ENCODE data around the gene SGCD.
"Not testable (repeated sequence)": the region's sequence is repeated elsewhere in the genome, so short reads cannot be mapped to it uniquely, and the experiment has no call there.

SGCD gene

DNA sequence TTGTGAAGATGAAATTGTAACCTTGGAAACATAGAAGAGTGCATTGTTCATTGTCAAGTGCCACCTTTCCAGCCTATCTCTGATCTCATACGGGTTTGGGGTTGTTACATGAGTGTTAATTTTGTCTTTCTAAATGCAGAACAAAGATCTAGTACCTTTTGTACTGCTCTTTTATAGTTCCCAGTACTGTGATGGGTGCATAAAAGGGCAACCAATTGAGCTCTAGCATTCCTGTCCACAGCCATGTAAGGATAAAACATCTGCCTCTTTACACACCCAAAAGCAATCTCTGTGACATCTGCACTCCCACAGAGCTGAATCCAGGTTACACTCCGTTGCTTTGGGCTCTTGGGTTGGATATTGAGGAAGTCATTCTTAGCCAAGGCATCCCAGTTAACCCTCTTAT, 255.2 kb downstream of the SGCD start:
- ATAC-seq = no peak
- DNase-seq = no peak

GRCh38 chr5:156584871-156585270, 257.9 kb downstream of the SGCD start:
- ATAC-seq = no peak
- no peak for DNase-seq

- ATAC-seq = no peak
- no peak for DNase-seq
These were observed 259.0 kb downstream of the SGCD start for GRCh38 chr5:156585999-156586398.

- DNase-seq = no peak
- ATAC-seq = no peak
These were observed 260.0 kb downstream of the SGCD start for GRCh38 chr5:156587012-156587411.

- DNase-seq (no peak), ATAC-seq (no peak)
These were observed 261.3 kb downstream of the SGCD start for GRCh38 chr5:156588306-156588705.

DNA sequence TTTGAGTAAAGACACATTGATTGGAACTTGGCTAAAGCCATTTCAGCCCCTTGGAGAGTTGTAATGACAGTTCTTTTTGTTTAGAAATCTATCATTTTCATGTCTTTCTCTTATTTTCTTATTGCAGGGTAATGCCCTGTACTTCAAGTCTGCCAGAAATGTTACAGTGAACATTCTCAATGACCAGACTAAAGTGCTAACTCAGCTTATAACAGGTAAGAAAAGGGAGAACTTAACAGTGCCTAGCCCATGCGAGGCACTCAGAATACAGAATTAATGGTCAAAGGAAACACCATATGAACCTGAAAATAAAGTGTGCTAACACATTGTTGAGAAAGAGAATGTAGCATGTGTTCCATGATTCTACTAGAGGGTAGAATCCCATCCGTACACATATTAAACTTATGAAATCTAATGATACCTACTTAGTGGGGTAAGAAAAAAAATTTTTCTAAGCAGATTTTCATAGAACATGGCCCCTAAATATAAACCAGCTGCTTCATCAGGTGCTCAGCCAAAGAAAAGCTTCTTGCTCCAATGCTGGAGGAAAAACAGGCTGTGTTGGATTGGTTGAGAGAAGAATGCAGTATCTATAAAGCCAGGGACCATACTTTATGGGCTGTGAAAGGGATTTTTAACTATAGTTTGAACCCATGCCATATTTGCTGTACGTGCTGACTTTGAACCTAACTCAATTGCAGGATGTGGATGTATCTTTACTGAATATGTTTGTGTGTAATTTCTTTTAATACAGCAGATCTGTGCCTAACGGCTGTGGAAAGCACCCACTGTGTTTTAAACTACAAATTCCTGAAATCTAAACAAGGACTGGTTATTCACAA, 262.4 kb downstream of the SGCD start:
- ATAC-seq (no peak), DNase-seq (no peak)

- no peak for ATAC-seq
- DNase-seq = no peak
These were observed 262.9 kb downstream of the SGCD start for GRCh38 chr5:156589946-156590216.

- no peak for ATAC-seq
- DNase-seq = no peak
These were observed 264.0 kb downstream of the SGCD start for GRCh38 chr5:156590978-156591377.

GRCh38 chr5:156591631-156592030, 264.7 kb downstream of the SGCD start:
- no peak for DNase-seq
- no peak for ATAC-seq

DNA sequence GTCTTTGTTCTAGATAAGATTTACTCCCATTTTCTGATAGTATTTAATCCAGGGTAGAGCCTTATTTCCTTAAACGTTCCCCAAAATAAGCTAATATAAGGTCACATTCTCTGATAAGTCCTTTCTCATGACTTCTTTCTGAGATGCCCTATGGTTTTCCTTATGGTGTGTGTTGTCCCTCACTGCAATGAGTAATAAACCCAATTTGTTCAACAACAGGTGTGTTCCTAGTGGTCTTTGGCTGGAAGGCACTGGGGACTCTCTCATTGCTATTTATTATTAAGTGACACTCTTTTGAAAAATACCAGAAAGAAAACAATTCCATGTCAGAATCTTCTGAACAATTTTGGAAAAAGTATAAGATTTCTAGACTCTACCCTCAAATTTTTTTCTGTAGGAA, 266.6 kb downstream of the SGCD start:
- DNase-seq (no peak), ATAC-seq (no peak)

GRCh38 chr5:156594406-156594805, 267.4 kb downstream of the SGCD start:
- DNase-seq = no peak
- no peak for ATAC-seq

GRCh38 chr5:156595132-156595787, 268.3 kb downstream of the SGCD start:
- DNase-seq (no peak), ATAC-seq (no peak)

DNA sequence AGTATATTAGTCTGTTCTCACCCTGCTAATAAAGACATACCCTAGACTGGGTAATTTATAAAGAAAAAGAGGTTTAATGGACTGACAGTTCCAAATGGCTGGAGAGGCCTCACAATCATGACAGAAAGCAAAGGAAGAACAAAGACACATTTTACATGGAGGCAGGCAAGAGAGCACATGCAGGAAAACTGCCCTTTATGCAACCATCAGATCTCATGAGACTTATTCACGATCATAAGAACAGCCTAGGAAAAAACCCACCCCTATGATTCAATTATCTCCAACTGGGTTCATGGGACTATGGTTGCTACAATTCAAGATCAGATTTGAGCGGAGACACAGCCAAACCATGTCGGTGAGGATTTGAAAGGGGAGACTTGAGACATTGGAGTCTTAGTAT, 270.3 kb downstream of the SGCD start:
- no peak for DNase-seq
- ATAC-seq = no peak

GRCh38 chr5:156598964-156599363, 272.0 kb downstream of the SGCD start:
- DNase-seq (no peak), ATAC-seq (no peak)

GRCh38 chr5:156610582-156610981, 283.6 kb downstream of the SGCD start:
- not testable (repeated sequence) for ATAC-seq, DNase-seq

DNA sequence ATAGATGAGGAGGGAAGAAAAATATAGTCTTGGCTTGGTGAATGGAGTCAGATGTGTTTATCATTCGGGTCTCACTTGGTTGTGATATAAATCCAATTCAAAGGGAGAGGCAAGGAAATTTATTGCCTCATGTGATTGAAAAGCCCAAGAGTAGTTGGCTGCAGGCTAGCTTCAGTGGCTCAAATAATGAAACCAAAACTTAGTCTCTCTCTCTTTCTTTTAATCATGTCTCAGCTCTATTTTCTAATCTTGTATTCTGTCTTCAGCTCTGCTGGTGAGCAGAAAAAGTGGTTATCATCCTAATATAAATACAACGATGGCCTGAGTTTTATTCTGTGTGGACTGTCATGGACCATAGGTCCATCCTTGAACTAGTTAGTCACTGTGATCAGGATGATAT, 288.9 kb downstream of the SGCD start:
- no peak for ATAC-seq
- DNase-seq = no peak

- DNase-seq = no peak
These were observed 290.5 kb downstream of the SGCD start for GRCh38 chr5:156617426-156617825.

DNA sequence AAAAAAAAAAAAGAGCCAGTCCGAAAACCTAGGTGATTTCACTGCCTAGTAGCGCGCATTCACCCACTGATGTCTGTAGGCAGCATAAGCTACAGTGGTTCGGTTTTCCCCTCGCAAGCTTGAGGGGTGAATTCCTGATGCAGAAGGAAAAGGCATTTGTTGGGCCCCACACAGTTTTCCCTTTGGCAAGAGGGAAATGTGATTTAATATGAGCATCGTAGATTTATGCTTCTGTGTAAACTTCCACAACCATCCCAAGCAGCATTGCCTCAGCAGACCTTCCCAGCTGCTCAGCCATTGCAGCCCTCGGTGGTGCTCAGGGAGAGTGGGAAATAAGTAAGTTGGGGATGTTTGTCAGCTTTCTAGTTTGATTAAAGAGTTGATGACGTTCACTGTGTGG, 291.6 kb downstream of the SGCD start:
- DNase-seq = no peak
- no peak for ATAC-seq

More at GRCh38 chr5:156617426-156617825, 290.5 kb downstream of the SGCD start:
- no peak for ATAC-seq

- ATAC-seq (no peak), DNase-seq (no peak)
These were observed 294.8 kb downstream of the SGCD start for GRCh38 chr5:156621719-156622118.

DNA sequence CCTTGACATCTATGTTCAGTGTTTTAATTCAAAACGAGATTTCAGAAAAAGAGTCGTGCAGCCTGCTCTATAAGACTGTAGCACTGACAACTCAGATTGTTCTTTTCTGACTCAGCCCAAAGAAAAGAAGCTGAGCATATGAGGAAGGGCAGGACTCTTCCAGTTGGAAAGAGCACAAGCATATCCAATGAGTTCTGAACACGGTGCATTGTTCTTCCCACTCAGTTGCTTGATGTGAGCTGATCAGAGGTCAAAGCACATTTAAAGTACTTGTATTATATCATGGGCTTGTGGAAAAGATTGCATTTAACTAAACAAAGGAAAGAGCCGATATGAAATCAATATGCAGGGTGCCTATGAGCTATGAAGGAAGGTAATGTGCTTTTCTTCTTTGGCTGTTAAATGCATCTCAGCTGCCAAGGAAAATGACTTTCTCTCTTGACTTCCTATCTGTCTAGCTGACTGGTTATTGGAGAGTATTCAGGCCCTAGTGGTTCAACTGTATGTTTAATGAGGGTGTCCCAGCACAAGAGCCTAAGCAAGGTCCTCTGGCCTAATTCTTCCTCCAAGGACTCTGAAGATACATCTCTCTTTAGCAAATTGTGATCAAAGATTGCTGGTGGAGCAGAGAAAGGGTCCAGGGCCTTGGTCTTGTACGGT, 296.5 kb downstream of the SGCD start:
- ATAC-seq = no peak

DNA sequence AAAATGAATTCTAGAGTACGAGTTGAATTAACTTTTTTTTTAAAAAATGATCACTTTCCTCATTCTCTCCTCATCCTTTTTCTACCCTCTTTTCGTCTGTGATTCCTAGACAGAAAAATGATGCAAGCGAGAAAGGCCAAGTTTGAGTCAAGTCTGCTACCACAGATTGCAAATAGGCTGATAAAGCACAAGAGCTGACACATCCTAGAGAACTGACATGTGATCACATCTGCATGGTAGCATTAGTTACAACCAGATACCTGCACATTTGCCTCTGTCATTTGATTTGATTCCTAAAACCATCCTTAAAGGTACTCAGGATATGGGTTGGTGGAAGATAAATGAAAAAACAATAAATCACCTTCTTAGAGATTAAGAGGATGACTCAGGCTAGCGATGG, 297.7 kb downstream of the SGCD start:
- ATAC-seq = no peak
- DNase-seq = no peak

More for the DNA sequence above, 296.5 kb downstream of the SGCD start:
- DNase-seq = no peak

GRCh38 chr5:156628421-156628820, 301.5 kb downstream of the SGCD start:
- DNase-seq (no peak), ATAC-seq (no peak)

DNA sequence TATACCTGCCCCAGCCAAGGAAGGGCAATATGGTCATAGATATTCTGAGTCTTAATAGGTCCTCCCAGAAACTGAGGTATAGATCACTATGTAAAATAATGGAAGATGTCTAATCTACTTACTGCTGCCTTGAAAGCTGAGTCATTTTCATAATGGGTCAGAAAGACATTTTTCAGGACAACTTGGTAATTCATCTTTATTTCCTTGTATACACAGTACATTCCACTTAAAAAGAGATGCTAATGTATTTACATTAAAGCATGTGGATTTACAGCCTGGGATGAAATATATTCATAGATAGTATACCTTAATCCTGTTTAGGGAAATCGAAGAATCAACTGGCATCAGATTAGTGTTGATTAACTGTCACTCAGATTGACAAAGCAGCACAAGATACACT, 304.0 kb downstream of the SGCD start:
- DNase-seq (no peak), ATAC-seq (no peak)

GRCh38 chr5:156634301-156634700, 307.3 kb downstream of the SGCD start:
- no peak for DNase-seq
- ATAC-seq = no peak
